ENCODE measurements around the gene EIF4B. TPM values are rescaled to one million over a fixed set of nuclear protein-coding genes. Genes with fewer than 3 reads are reported as not detected.
"Not testable (repeated sequence)": the region's sequence is repeated elsewhere in the genome, so short reads cannot be mapped to it uniquely, and the experiment has no call there.

Gene EIF4B
- total RNA-seq, 1 experiment from 2014 or later = 393 TPM

DNA sequence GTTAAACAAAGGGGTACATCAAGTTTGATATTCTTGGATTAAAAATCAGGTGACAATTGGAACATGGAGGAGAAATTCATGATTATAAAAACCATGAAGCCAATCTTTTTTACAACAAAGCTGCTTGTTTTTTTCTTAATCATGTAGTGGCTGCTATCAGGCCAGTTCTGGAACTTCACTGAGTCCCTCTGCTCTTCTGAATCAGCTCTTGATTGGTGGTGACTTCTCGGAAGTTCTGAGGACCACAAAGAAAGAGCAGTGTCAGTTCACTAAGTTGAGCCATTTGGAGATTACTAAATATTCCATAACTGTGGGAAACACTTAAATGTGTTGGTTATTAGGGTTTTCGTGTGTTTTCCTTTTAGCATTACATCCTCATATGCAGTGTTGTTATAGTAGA lies 8.5 kb downstream of the EIF4B start:
- Histone ChIP-seq H3K36me3 (ENCODE audit: insufficient read depth, low read length, poor library complexity, severe bottlenecking) (peaks cover 65% of the 10 kb centered on the region), H3K27ac (ENCODE audit: low read depth, low read length, poor library complexity, severe bottlenecking) (no peak overlapping the region), H3K9me3 (ENCODE audit: low read depth, low read length, poor library complexity, severe bottlenecking) (no peaks in the 10 kb centered on the region), H3K4me1 (ENCODE audit: insufficient read depth, low read length, poor library complexity, severe bottlenecking) (peaks cover 6% of the 10 kb centered on the region), H3K4me3 (ENCODE audit: low read depth, low read length, poor library complexity, severe bottlenecking) (no peak overlapping the region), H3K27me3 (replicated peaks; ENCODE audit: insufficient read depth, low read depth, low read length, poor library complexity) (no peaks in the 10 kb centered on the region)
- DNase-seq (ENCODE audit: low spot score) = no peak
- no TSS peak for BruUV-seq (replicated peaks)
- TF ChIP-seq, protein P1, sequence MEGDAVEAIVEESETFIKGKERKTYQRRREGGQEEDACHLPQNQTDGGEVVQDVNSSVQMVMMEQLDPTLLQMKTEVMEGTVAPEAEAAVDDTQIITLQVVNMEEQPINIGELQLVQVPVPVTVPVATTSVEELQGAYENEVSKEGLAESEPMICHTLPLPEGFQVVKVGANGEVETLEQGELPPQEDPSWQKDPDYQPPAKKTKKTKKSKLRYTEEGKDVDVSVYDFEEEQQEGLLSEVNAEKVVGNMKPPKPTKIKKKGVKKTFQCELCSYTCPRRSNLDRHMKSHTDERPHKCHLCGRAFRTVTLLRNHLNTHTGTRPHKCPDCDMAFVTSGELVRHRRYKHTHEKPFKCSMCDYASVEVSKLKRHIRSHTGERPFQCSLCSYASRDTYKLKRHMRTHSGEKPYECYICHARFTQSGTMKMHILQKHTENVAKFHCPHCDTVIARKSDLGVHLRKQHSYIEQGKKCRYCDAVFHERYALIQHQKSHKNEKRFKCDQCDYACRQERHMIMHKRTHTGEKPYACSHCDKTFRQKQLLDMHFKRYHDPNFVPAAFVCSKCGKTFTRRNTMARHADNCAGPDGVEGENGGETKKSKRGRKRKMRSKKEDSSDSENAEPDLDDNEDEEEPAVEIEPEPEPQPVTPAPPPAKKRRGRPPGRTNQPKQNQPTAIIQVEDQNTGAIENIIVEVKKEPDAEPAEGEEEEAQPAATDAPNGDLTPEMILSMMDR (conservative IDR thresholded peaks at IDR 0.05; ENCODE audit: low read depth, low read length) = no peak
- no peak for TF ChIP-seq EZH2 (IDR thresholded peaks at IDR 0.05; ENCODE audit: borderline replicate concordance, low read depth, low read length, poor library complexity, severe bottlenecking)
- intact Hi-C loops (cut with micrococcal nuclease; ENCODE audit: unreplicated experiment) = no loop called here
- ChIA-PET CTCF (no interaction called here), POLR2A (ENCODE audit: low non-redundant PET) (interaction anchor here (0.7 kb wide), 1 partner anchor 204 kb away, joined by 3 read pairs; no protein-coding TSS in a partner anchor)

DNA sequence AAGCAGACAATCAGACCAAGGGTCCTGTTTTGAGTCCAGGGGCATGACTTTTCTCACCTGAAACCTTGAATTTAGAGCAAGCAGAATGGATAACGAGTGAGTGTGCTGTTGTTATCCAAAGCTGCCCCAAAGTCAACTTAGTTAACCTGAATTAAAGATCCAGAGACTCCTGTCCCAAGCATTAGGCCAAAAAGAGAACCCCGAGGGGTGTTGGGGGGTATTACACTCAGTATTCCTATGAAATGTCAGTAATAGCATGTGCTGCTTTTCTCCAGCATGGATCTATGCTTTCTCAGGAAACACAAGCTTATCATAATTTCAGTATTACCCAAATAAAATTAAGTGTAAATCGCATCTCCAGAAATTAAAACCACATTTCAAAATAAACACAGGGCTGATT lies 19.0 kb downstream of the EIF4B start:
- POLR2A ChIA-PET (ENCODE audit: low non-redundant PET) = no interaction called here
- BruUV-seq (replicated peaks) = no TSS peak
- CTCF ChIA-PET = no interaction called here
- Histone ChIP-seq H3K9me3 (ENCODE audit: low read depth, low read length, poor library complexity, severe bottlenecking) (no peaks in the 10 kb centered on the region), H3K27me3 (replicated peaks; ENCODE audit: insufficient read depth, low read depth, low read length, poor library complexity) (no peaks in the 10 kb centered on the region), H3K27ac (ENCODE audit: low read depth, low read length, poor library complexity, severe bottlenecking) (no peak overlapping the region), H3K4me1 (ENCODE audit: insufficient read depth, low read length, poor library complexity, severe bottlenecking) (no peaks in the 10 kb centered on the region), H3K4me3 (ENCODE audit: low read depth, low read length, poor library complexity, severe bottlenecking) (no peak overlapping the region), H3K36me3 (ENCODE audit: insufficient read depth, low read length, poor library complexity, severe bottlenecking) (peaks cover 94% of the 10 kb centered on the region)
- TF ChIP-seq EZH2 (IDR thresholded peaks at IDR 0.05; ENCODE audit: borderline replicate concordance, low read depth, low read length, poor library complexity, severe bottlenecking) = no peak
- TF ChIP-seq, protein P1 (conservative IDR thresholded peaks at IDR 0.05; ENCODE audit: low read depth, low read length) = no peak
- no peak for DNase-seq (ENCODE audit: low spot score)
- intact Hi-C loops (cut with micrococcal nuclease; ENCODE audit: unreplicated experiment) = no loop called here

DNA sequence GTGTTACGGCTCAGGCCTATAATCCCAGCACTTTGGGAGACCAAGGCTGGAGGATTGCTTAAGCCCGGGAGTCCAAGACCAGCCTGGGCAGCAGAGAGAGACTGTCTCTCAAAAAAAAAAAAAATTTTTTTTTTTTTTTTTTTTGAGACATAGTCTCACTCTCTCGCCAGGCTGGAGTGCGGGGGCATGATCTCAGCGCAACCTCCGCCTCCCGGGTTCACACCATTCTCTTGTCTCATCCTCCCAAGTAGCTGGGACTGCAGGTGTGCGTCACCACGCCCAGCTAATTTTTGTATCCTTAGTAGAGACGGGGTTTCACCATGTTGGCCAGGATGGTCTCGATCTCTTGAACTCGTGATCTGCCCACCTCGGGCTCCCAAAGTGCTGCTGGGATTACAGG lies 20.8 kb downstream of the EIF4B start:
- intact Hi-C loops (cut with micrococcal nuclease; ENCODE audit: unreplicated experiment); POLR2A ChIA-PET (ENCODE audit: low non-redundant PET); CTCF ChIA-PET; H3K4me1 ChIP-seq (ENCODE audit: insufficient read depth, low read length, poor library complexity, severe bottlenecking); H3K4me3 ChIP-seq (ENCODE audit: low read depth, low read length, poor library complexity, severe bottlenecking); H3K27ac ChIP-seq (ENCODE audit: low read depth, low read length, poor library complexity, severe bottlenecking); DNase-seq (ENCODE audit: low spot score); BruUV-seq (replicated peaks); H3K9me3 ChIP-seq (ENCODE audit: low read depth, low read length, poor library complexity, severe bottlenecking); H3K27me3 ChIP-seq (replicated peaks; ENCODE audit: insufficient read depth, low read depth, low read length, poor library complexity): not testable (repeated sequence)
- peaks cover 92% of the 10 kb centered on the region for H3K36me3 ChIP-seq (ENCODE audit: insufficient read depth, low read length, poor library complexity, severe bottlenecking)

DNA sequence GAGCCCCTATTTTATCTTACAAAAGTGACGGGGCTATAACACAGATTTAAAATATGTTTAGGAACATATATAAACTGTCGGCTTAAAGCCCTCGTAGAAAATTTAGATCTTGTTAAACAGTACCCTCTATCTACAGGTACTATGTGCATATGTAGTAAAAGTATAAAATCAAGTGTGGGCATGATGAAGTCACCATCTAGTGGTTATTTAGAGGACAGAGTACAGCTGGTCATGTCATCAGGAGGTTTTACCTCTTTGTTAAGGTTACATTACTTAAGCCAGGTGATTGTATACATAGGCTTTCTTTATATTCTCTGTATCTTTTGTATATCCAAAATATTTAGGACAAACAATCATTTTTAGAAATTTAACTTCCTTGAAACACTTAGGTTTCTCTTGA lies 25.4 kb downstream of the EIF4B start:
- Histone ChIP-seq H3K4me1 (ENCODE audit: insufficient read depth, low read length, poor library complexity, severe bottlenecking) (no peaks in the 10 kb centered on the region), H3K9me3 (ENCODE audit: low read depth, low read length, poor library complexity, severe bottlenecking) (no peaks in the 10 kb centered on the region), H3K27me3 (replicated peaks; ENCODE audit: insufficient read depth, low read depth, low read length, poor library complexity) (no peaks in the 10 kb centered on the region), H3K27ac (ENCODE audit: low read depth, low read length, poor library complexity, severe bottlenecking) (no peak overlapping the region), H3K36me3 (ENCODE audit: insufficient read depth, low read length, poor library complexity, severe bottlenecking) (peaks cover 87% of the 10 kb centered on the region), H3K4me3 (ENCODE audit: low read depth, low read length, poor library complexity, severe bottlenecking) (no peak overlapping the region)
- intact Hi-C loops (cut with micrococcal nuclease; ENCODE audit: unreplicated experiment) = no loop called here
- POLR2A ChIA-PET (ENCODE audit: low non-redundant PET) = no interaction called here
- TF ChIP-seq, protein P1 (conservative IDR thresholded peaks at IDR 0.05; ENCODE audit: low read depth, low read length) = no peak
- no peak for TF ChIP-seq EZH2 (IDR thresholded peaks at IDR 0.05; ENCODE audit: borderline replicate concordance, low read depth, low read length, poor library complexity, severe bottlenecking)
- CTCF ChIA-PET = no interaction called here
- no peak for DNase-seq (ENCODE audit: low spot score)
- no TSS peak for BruUV-seq (replicated peaks)

DNA sequence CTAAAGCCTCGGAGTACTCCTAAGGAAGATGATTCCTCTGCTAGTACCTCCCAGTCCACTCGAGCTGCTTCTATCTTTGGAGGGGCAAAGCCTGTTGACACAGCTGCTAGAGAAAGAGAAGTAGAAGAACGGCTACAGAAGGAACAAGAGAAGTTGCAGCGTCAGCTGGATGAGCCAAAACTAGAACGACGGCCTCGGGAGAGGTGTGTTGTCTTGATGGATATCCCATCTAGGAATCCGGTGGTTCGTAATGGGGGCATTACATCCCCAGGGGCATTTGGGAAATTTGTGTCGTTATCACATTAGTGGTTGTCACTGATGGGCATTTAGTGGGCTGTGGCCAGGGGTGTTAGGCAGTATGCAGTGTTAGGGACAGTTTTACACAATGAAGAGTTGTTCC lies 27.6 kb downstream of the EIF4B start:
- H3K36me3 ChIP-seq (ENCODE audit: insufficient read depth, low read length, poor library complexity, severe bottlenecking) = peaks cover 87% of the 10 kb centered on the region
- BruUV-seq (replicated peaks); POLR2A ChIA-PET (ENCODE audit: low non-redundant PET): not testable (repeated sequence)

More for the DNA sequence above, 27.6 kb downstream of the EIF4B start:
- H3K4me3 ChIP-seq (ENCODE audit: low read depth, low read length, poor library complexity, severe bottlenecking); H3K4me1 ChIP-seq (ENCODE audit: insufficient read depth, low read length, poor library complexity, severe bottlenecking); H3K27me3 ChIP-seq (replicated peaks; ENCODE audit: insufficient read depth, low read depth, low read length, poor library complexity); CTCF ChIA-PET; H3K9me3 ChIP-seq (ENCODE audit: low read depth, low read length, poor library complexity, severe bottlenecking); intact Hi-C loops (cut with micrococcal nuclease; ENCODE audit: unreplicated experiment); DNase-seq (ENCODE audit: low spot score): not testable (repeated sequence)
- peak overlapping the region; percentile 17 for H3K27ac ChIP-seq (ENCODE audit: low read depth, low read length, poor library complexity, severe bottlenecking)

All from A673 (cell line).